Measurements from ENCODE around the gene CNTNAP4.

The CNTNAP4 gene

GRCh38 chr16:76583945-76584344, 306.7 kb downstream of the CNTNAP4 start:
- Histone ChIP-seq H3K9me3 (ENCODE audit: control insufficient read depth in 1 of 2, low read length in 2 of 2) (no peaks in the 10 kb centered on the region), H3K27me3 (ENCODE audit: low read depth, low read length) (no peaks in the 10 kb centered on the region), H3K36me3 (ENCODE audit: control insufficient read depth in 1 of 2, insufficient read depth in 2 of 2, low read length in 2 of 2) (no peaks in the 10 kb centered on the region), H3K4me1 (ENCODE audit: control insufficient read depth in 1 of 2, insufficient read depth in 2 of 2, low read length in 2 of 2) (no peaks in the 10 kb centered on the region), H3K4me3 (ENCODE audit: low read depth in 1 of 2, low read length in 2 of 2) (no peak overlapping the region), H3K27ac (ENCODE audit: low read length) (no peak overlapping the region)

GRCh38 chr16:76598498-76598897, 321.3 kb downstream of the CNTNAP4 start:
- Histone ChIP-seq H3K4me1 (ENCODE audit: control insufficient read depth in 1 of 2, insufficient read depth in 2 of 2, low read length in 2 of 2) (no peaks in the 10 kb centered on the region), H3K27ac (ENCODE audit: low read length) (no peak overlapping the region), H3K4me3 (ENCODE audit: low read depth in 1 of 2, low read length in 2 of 2) (no peak overlapping the region), H3K36me3 (ENCODE audit: control insufficient read depth in 1 of 2, insufficient read depth in 2 of 2, low read length in 2 of 2) (no peaks in the 10 kb centered on the region), H3K27me3 (ENCODE audit: low read depth, low read length) (no peaks in the 10 kb centered on the region), H3K9me3 (ENCODE audit: control insufficient read depth in 1 of 2, low read length in 2 of 2) (no peaks in the 10 kb centered on the region)

GRCh38 chr16:76607317-76607716, 330.1 kb downstream of the CNTNAP4 start:
- Histone ChIP-seq H3K4me1 (ENCODE audit: control insufficient read depth in 1 of 2, insufficient read depth in 2 of 2, low read length in 2 of 2) (no peaks in the 10 kb centered on the region), H3K9me3 (ENCODE audit: control insufficient read depth in 1 of 2, low read length in 2 of 2) (peaks cover 0 to 2% of the 10 kb centered on the region in 2 donors), H3K4me3 (ENCODE audit: low read depth in 1 of 2, low read length in 2 of 2) (no peak overlapping the region), H3K27me3 (ENCODE audit: low read depth, low read length) (no peaks in the 10 kb centered on the region), H3K36me3 (ENCODE audit: control insufficient read depth in 1 of 2, insufficient read depth in 2 of 2, low read length in 2 of 2) (no peaks in the 10 kb centered on the region), H3K27ac (ENCODE audit: low read length) (no peak overlapping the region)

Measured in muscle layer of duodenum (tissue), 2 donors.